Activated CD8-positive, alpha-beta memory T cell treated with anti-CD3 and anti-CD28 coated beads, Interleukin-2, amount 50 U/mL, for 48 hours (primary cell): ENCODE measurements around the gene ABHD6.
A peak's percentile ranks its signal among the peaks of the same experiment; 100 is the strongest.
"Not testable (repeated sequence)": the region's sequence is repeated elsewhere in the genome, so short reads cannot be mapped to it uniquely, and the experiment has no call there.

ENCODE experiments used
- DNase-seq: peaks from one replicate; pipeline ENCODE4 v3.0.0-alpha.2; 2020

ABHD6 gene

GRCh38 chr3:58210761-58211460, 26.7 kb upstream of the ABHD6 start, which contains the start of gene DNASE1L3:
DNASE1L3 (minus strand) TSS chr3:58210972; CDS start chr3:58210906, 66 bp downstream.
- DNase-seq = no peak

GRCh38 chr3:58214484-58215316, 22.9 kb upstream of the ABHD6 start:
- DNase-seq = peak; percentile 66

- no peak for DNase-seq
These were observed 22.1 kb upstream of the ABHD6 start for GRCh38 chr3:58215317-58216025.

GRCh38 chr3:58216496-58217195, 20.9 kb upstream of the ABHD6 start:
- no peak for DNase-seq

GRCh38 chr3:58217209-58217811, 20.3 kb upstream of the ABHD6 start:
- peak; percentile 72 for DNase-seq

GRCh38 chr3:58218904-58219303, 18.7 kb upstream of the ABHD6 start:
- no peak for DNase-seq

GRCh38 chr3:58222161-58222724, 15.3 kb upstream of the ABHD6 start:
- no peak for DNase-seq

- DNase-seq = no peak
These were observed 13.7 kb upstream of the ABHD6 start for GRCh38 chr3:58223855-58224254.

- DNase-seq = not testable (repeated sequence)
These were observed 9.7 kb upstream of the ABHD6 start for GRCh38 chr3:58227933-58228332.

- DNase-seq = no peak
These were observed 6.6 kb upstream of the ABHD6 start for GRCh38 chr3:58230876-58231552.

- no peak for DNase-seq
These were observed 5.9 kb upstream of the ABHD6 start for GRCh38 chr3:58231666-58232065.

GRCh38 chr3:58234516-58234931, 3.1 kb upstream of the ABHD6 start:
- peak; percentile 30 for DNase-seq

GRCh38 chr3:58235970-58236369, 1.6 kb upstream of the ABHD6 start:
- DNase-seq = no peak

GRCh38 chr3:58236527-58237237, 910 bp upstream of the ABHD6 start:
- peak; percentile 51 for DNase-seq

- DNase-seq = peak; percentile 83
These were observed 519 bp downstream of the ABHD6 start for GRCh38 chr3:58237941-58238681.

GRCh38 chr3:58238830-58239229, 1.2 kb downstream of the ABHD6 start:
- DNase-seq = peak; percentile 40

- no peak for DNase-seq
These were observed 3.9 kb downstream of the ABHD6 start for GRCh38 chr3:58241306-58242044.

- no peak for DNase-seq
These were observed 4.7 kb downstream of the ABHD6 start for GRCh38 chr3:58242340-58242739.

- not testable (repeated sequence) for DNase-seq
These were observed 5.3 kb downstream of the ABHD6 start for GRCh38 chr3:58242860-58243259.
